HG02678 (cell line): ENCODE data around the gene MSH2.

ENCODE experiments used
- ATAC-seq: cut with Tn5 transposase; IDR thresholded peaks from one replicate; pipeline ENCODE4 v1.9.1; 2021; ENCODE audit warnings: mild to moderate bottlenecking, moderate library complexity; ENCODE audit not compliant: unreplicated experiment

MSH2 gene

GRCh38 chr2:47530105-47530760, 127.3 kb downstream of the MSH2 start:
- no peak for ATAC-seq

GRCh38 chr2:47531378-47532042, 128.6 kb downstream of the MSH2 start:
- ATAC-seq, result no peak
